ENCODE results near the gene RADIL.

The RADIL gene

GRCh38 chr7:4883372-4884144 lies at the start of gene RADIL:
RADIL (minus strand) TSS chr7:4883716; CDS start chr7:4878139, 5,577 bp downstream.
- ChIA-PET CTCF (interaction anchor here (0.6 to 2.6 kb wide), 34 partner anchors 9 to 1467 kb away, joined by 3 to 34 read pairs (median 4); partner anchors contain the start of gene AP5Z1), POLR2A (interaction anchor here (0.8 kb wide), 1 partner anchor 108 kb away, joined by 3 read pairs; the partner anchor contains the start of gene AP5Z1)
- Histone ChIP-seq H3K27ac (ENCODE audit: extremely low read depth, low read depth, low read length) (peak within 1 kb of the TSS; percentile 60; the same call in 1 of the 2 replicates), H3K4me3 (ENCODE audit: low read depth, low read length) (peak within 1 kb of the TSS; percentile 63), H3K36me3 (ENCODE audit: control insufficient read depth in 2 of 2, insufficient read depth in 1 of 2, low read length in 2 of 2) (no peaks in the 10 kb centered on the region), H3K4me1 (ENCODE audit: control insufficient read depth, insufficient read depth, low read length) (no peaks in the 10 kb centered on the region), H3K9me3 (ENCODE audit: control insufficient read depth, insufficient read depth, low read depth, low read length) (no peaks in the 10 kb centered on the region)
- TF ChIP-seq PATZ1 (tag by site-specific recombination; IDR thresholded peaks at IDR 0.05) (peak; percentile 24; the same call in 1 of the 2 replicates), ZNF26 (tag by site-specific recombination; IDR thresholded peaks at IDR 0.05) (no peak), BCL6B (tag by site-specific recombination; IDR thresholded peaks at IDR 0.05) (no peak), KLF10 (tag by site-specific recombination; IDR thresholded peaks at IDR 0.05) (0 out of 2 replicates have a peak, but pooled peaks have one; percentile 31), CTCF (tag by site-specific recombination; IDR thresholded peaks at IDR 0.05) (peak; percentile 73), ZNF366 (tag by site-specific recombination; conservative IDR thresholded peaks at IDR 0.05) (no peak), EGR2 (tag by site-specific recombination; IDR thresholded peaks at IDR 0.05; ENCODE audit: low read depth) (no peak), SP2 (tag by site-specific recombination; IDR thresholded peaks at IDR 0.05) (peak; percentile 92), ZNF561 (tag by site-specific recombination; IDR thresholded peaks at IDR 0.05; ENCODE audit: borderline replicate concordance) (peak; percentile 32; the same call in 1 of the 2 replicates), ZEB2 (tag by site-specific recombination; IDR thresholded peaks at IDR 0.05) (no peak), SP3 (tag by site-specific recombination; IDR thresholded peaks at IDR 0.05) (peak; percentile 83), GLI2 (tag by site-specific recombination; IDR thresholded peaks at IDR 0.05; ENCODE audit: borderline replicate concordance, low read depth) (no peak), ZNF692 (tag by site-specific recombination; IDR thresholded peaks at IDR 0.05) (peak; percentile 22; the same call in 1 of the 2 replicates), ZBTB26 (tag by site-specific recombination; optimal IDR thresholded peaks at IDR 0.05) (peak; percentile 46), KLF8 (tag by site-specific recombination; IDR thresholded peaks at IDR 0.05) (0 out of 2 replicates have a peak, but pooled peaks have one; percentile 38), YY2 (tag by site-specific recombination; IDR thresholded peaks at IDR 0.05) (no peak), KLF9 (tag by site-specific recombination; IDR thresholded peaks at IDR 0.05; ENCODE audit: low read depth) (peak; percentile 75), ZFP41 (tag by site-specific recombination; IDR thresholded peaks at IDR 0.05; ENCODE audit: borderline replicate concordance) (no peak), SCRT2 (tag by site-specific recombination; IDR thresholded peaks at IDR 0.05) (0 out of 2 replicates have a peak, but pooled peaks have one; percentile 18), ZNF433 (tag by site-specific recombination; IDR thresholded peaks at IDR 0.05; ENCODE audit: low read depth) (no peak), ZSCAN30 (tag by site-specific recombination; IDR thresholded peaks at IDR 0.05) (0 out of 2 replicates have a peak, but pooled peaks have one; percentile 11), ZNF513 (tag by site-specific recombination; IDR thresholded peaks at IDR 0.05) (no peak), ZNF48 (tag by site-specific recombination; IDR thresholded peaks at IDR 0.05) (no peak)
